IPS-18c (cell line): Measurements from ENCODE around the gene EDN1.
"Not testable (repeated sequence)": the region's sequence is repeated elsewhere in the genome, so short reads cannot be mapped to it uniquely, and the experiment has no call there.

Experiments used
- H3K4me3 ChIP-seq: 2 replicates; pipeline ENCODE4 v1.7.0; 2013; ENCODE audit warnings: low read depth, mild to moderate bottlenecking, low read length, moderate library complexity; ENCODE audit not compliant: insufficient read depth
- H3K9me3 ChIP-seq: one replicate; pipeline ENCODE4 v1.6.1; 2013; ENCODE audit warnings: mild to moderate bottlenecking, low read length, moderate library complexity; ENCODE audit not compliant: control insufficient read depth, insufficient read depth

Gene EDN1

GRCh38 chr6:12309070-12309469, 18.9 kb downstream of the EDN1 start:
- H3K9me3 ChIP-seq, result no peaks in the 10 kb centered on the region
- no peak overlapping the region for H3K4me3 ChIP-seq

GRCh38 chr6:12311106-12311505, 20.9 kb downstream of the EDN1 start:
- Histone ChIP-seq H3K4me3 (no peak overlapping the region), H3K9me3 (no peaks in the 10 kb centered on the region)

DNA sequence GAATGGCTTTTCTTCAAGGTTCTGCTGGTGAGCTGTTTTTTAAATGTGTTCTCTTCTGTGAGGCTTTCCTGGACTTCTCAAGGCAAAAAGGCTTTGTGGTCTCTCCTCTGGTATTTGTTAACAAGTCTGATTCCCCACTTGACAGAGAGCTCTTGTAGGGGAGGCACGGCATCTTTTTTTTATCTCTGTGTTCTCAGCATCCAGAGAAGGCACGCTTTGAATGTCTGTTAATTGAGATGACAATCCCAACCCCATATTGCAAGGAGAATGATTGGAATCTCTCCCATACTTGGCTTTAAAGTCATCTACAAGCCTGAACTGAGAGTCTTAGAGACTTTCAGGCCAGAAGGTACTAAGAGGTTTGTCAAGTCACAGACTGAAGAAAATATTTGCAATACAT, 22.6 kb downstream of the EDN1 start:
- H3K4me3 ChIP-seq, result no peak overlapping the region
- H3K9me3 ChIP-seq, result no peaks in the 10 kb centered on the region

- Histone ChIP-seq H3K4me3 (no peak overlapping the region), H3K9me3 (no peaks in the 10 kb centered on the region)
Measured at GRCh38 chr6:12313306-12313991, 23.3 kb downstream of the EDN1 start.

GRCh38 chr6:12313992-12314589, 23.9 kb downstream of the EDN1 start:
- no peak overlapping the region for H3K4me3 ChIP-seq

GRCh38 chr6:12314751-12315150, 24.6 kb downstream of the EDN1 start:
- Histone ChIP-seq H3K9me3 (no peaks in the 10 kb centered on the region), H3K4me3 (no peak overlapping the region)

More at GRCh38 chr6:12313992-12314589, 23.9 kb downstream of the EDN1 start:
- H3K9me3 ChIP-seq, result no peaks in the 10 kb centered on the region

- H3K9me3 ChIP-seq, result no peaks in the 10 kb centered on the region
- no peak overlapping the region for H3K4me3 ChIP-seq
Measured at GRCh38 chr6:12315292-12316081, 25.3 kb downstream of the EDN1 start.

DNA sequence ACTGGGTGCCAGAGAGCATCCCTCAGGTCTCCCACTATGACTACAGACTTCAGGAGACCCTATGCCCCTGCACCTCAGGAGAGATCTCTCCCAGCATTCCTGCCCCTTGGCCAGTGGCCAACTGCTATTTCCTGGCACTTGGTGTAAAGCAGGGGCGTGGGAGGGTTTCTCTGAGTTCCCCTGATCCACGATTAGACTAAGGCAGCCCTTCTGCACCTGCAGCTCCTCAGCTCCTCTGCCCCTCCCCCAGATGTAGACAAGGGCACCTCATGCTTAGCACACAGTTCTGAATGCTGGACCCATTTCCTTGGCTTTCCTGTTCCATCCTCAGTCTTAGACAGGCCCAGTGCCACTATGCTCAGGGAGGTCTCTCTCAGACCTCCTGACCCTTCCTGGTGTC, 28.6 kb downstream of the EDN1 start:
- Histone ChIP-seq H3K9me3 (no peaks in the 10 kb centered on the region), H3K4me3 (no peak overlapping the region)

DNA sequence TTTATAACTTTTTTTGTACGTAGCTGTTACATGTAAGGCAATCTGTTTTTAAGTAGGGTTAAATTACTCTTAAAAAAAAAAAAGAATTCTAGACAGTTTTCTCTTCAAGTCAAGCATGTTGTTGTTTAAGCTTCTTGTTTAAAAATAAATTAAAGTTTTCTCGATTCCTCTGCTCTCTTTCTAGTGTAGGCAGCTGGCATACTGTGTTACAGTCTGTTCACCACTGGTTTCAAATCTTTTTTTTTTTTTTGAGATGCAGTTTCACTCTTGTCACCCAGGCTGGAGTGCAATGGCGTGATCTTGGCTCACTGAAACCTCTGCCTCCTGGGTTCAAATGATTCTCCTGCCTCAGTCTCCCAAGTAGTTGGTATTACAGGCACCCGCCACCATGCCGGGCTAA, 29.9 kb downstream of the EDN1 start:
- not testable (repeated sequence) for H3K9me3 ChIP-seq

GRCh38 chr6:12324099-12324498, 33.9 kb downstream of the EDN1 start:
- no peak overlapping the region for H3K4me3 ChIP-seq

More for the DNA sequence above, 29.9 kb downstream of the EDN1 start:
- H3K4me3 ChIP-seq, result not testable (repeated sequence)

GRCh38 chr6:12324748-12325147, 34.6 kb downstream of the EDN1 start:
- no peak overlapping the region for H3K4me3 ChIP-seq
- H3K9me3 ChIP-seq, result no peaks in the 10 kb centered on the region

More at GRCh38 chr6:12324099-12324498, 33.9 kb downstream of the EDN1 start:
- no peaks in the 10 kb centered on the region for H3K9me3 ChIP-seq

DNA sequence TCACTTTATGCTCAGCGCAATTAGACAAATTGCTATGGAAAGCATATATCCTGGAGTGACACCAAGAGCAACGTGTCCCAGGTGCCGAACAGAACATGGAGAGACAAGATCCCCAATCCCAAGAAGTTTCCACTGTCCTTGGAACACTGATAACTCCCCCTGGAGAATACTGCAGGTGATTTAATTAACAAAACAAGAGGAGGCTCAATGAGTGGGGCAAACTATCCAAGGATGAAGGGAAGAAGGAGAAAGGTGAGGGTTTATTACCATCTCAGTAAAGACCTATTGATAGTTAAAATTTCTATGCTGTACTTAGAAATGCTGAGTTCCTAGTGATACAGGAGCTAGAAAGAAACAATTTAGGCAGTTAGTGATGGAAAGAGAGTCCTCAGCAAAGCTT, 35.7 kb downstream of the EDN1 start:
- Histone ChIP-seq H3K9me3 (no peaks in the 10 kb centered on the region), H3K4me3 (no peak overlapping the region)

- Histone ChIP-seq H3K9me3 (no peaks in the 10 kb centered on the region), H3K4me3 (no peak overlapping the region)
Measured at GRCh38 chr6:12327391-12327790, 37.2 kb downstream of the EDN1 start.

DNA sequence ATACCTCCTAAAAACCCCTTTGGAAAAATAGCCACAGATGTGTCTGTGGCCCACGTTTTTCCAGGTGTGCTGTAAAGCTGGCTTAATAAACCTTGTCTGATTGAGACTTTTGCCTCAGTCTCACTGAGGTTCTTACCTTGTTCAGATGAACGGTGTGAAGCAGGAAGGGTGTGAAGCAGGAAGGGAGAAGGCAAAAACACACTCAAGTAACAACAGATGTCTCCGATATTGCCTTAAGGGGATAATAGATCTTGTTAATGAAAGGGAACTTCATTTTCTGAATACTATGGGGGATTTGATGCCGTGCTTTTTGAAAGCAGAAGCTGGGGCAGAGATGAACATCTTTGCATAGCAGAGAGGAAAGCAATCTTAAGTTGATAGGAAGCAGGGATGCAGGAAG, 37.8 kb downstream of the EDN1 start:
- no peaks in the 10 kb centered on the region for H3K9me3 ChIP-seq
- H3K4me3 ChIP-seq, result no peak overlapping the region

DNA sequence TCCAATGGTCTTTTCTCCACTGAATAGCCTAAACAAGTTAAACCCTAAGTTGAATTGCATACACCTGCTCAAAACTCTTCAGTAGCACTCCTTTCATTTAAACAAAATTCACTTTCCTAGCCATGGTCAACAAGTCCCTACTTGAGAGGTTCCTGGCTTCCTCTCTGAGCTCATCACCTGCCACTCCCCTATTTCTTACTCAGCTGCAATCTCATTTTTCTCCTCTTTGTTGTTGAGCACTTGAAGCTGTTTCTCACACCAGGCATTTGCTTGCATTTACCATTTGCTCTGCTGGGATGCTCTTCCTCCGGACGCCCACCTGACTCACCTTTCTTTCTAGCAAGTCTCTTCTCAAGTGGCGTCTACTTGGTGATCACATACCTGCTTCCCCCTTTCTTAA, 38.5 kb downstream of the EDN1 start:
- H3K9me3 ChIP-seq, result no peaks in the 10 kb centered on the region
- H3K4me3 ChIP-seq, result no peak overlapping the region

- no peak overlapping the region for H3K4me3 ChIP-seq
- H3K9me3 ChIP-seq, result no peaks in the 10 kb centered on the region
Measured at GRCh38 chr6:12331474-12331873, 41.3 kb downstream of the EDN1 start.

DNA sequence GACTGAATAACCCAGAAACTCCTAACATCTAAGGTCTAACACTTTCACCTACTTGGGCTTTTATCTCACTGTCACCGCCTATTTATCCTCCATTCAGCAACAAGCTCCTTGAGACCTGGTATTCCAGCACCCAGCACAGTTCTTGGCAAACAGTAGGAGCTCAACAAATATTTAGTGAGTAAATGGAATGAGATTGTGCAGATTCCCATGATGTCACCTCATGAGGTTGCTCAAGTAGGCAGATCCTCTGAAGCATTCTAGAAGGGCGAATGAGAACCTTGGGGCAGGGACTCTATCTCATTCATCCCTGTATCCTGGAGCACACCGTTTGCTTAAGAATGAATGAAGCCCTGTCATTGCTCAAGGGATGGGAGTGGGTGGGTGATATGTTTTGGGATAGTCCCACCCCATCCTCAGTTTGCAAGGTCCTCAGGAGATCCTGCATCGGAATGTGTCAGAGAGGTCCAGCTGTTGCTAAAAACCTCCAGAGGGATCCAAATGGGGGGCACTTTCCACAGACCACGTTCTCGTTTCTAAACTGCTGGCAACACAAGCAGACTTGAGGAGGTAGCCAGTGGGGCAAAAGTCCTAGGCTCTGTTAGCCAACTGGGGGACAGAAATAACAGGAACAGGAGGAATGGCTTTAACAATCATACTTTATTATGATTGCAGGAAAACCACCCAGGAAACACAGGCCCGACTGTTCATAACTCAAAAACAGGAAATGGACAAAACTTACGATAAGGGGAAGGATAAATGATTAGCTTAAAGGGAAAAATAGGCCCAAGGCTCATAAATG, 42.0 kb downstream of the EDN1 start:
- no peaks in the 10 kb centered on the region for H3K9me3 ChIP-seq
- H3K4me3 ChIP-seq, result no peak overlapping the region

GRCh38 chr6:12332750-12333079, 42.6 kb downstream of the EDN1 start:
- not testable (repeated sequence) for H3K9me3 ChIP-seq, H3K4me3 ChIP-seq
